Measurements from ENCODE around the gene COQ8A. TPM values are rescaled to one million over a fixed set of nuclear protein-coding genes. Genes with fewer than 3 reads are reported as not detected.

COQ8A gene
- total RNA-seq, 6 donors from 2014 or later = 27.1 to 105 (median 44.6) TPM

- ATAC-seq (ENCODE audit: low FRiP score in 2 of 2) (no peak), DNase-seq (no peak)
- WGBS, 2 donors = 80 to 81% methylated on average over 4 of the region's 4 CpGs
- Histone ChIP-seq H3K27me3 (no peaks in the 10 kb centered on the region), H3K4me1 (no peaks in the 10 kb centered on the region), H3K36me3 (peaks cover 0 to 44% (median 15%) of the 10 kb centered on the region in 4 donors), H3K4me3 (no peak overlapping the region), H3K9me3 (no peaks in the 10 kb centered on the region), H3K27ac (no peak overlapping the region)
- TF ChIP-seq EP300 (IDR thresholded peaks at IDR 0.05) = no peak
- TF ChIP-seq POLR2AphosphoS5 (IDR thresholded peaks at IDR 0.05) = no peak
- TF ChIP-seq, protein P1, sequence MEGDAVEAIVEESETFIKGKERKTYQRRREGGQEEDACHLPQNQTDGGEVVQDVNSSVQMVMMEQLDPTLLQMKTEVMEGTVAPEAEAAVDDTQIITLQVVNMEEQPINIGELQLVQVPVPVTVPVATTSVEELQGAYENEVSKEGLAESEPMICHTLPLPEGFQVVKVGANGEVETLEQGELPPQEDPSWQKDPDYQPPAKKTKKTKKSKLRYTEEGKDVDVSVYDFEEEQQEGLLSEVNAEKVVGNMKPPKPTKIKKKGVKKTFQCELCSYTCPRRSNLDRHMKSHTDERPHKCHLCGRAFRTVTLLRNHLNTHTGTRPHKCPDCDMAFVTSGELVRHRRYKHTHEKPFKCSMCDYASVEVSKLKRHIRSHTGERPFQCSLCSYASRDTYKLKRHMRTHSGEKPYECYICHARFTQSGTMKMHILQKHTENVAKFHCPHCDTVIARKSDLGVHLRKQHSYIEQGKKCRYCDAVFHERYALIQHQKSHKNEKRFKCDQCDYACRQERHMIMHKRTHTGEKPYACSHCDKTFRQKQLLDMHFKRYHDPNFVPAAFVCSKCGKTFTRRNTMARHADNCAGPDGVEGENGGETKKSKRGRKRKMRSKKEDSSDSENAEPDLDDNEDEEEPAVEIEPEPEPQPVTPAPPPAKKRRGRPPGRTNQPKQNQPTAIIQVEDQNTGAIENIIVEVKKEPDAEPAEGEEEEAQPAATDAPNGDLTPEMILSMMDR (IDR thresholded peaks at IDR 0.05) = no peak
These were observed 38.7 kb upstream of the COQ8A start for GRCh38 chr1:226901421-226901820.

GRCh38 chr1:226902601-226903000 is 37.5 kb upstream of the COQ8A start:
- no peak overlapping the region for H3K27ac ChIP-seq
- TF ChIP-seq, protein P1 (IDR thresholded peaks at IDR 0.05) = no peak
- TF ChIP-seq POLR2A (IDR thresholded peaks at IDR 0.05) (no peak), POLR2AphosphoS5 (IDR thresholded peaks at IDR 0.05) (no peak), EP300 (IDR thresholded peaks at IDR 0.05) (no peak)
- no peaks in the 10 kb centered on the region for H3K27me3 ChIP-seq
- no peak for ATAC-seq (ENCODE audit: low FRiP score in 2 of 2)
- H3K4me3 ChIP-seq = no peak overlapping the region
- H3K9me3 ChIP-seq = no peaks in the 10 kb centered on the region
- DNase-seq = no peak
- 73 to 80% methylated on average over 4 of the region's 4 CpGs for WGBS, 2 donors
- H3K4me1 ChIP-seq = no peaks in the 10 kb centered on the region
- peaks cover 0 to 39% (median 12%) of the 10 kb centered on the region in 4 donors for H3K36me3 ChIP-seq

DNA sequence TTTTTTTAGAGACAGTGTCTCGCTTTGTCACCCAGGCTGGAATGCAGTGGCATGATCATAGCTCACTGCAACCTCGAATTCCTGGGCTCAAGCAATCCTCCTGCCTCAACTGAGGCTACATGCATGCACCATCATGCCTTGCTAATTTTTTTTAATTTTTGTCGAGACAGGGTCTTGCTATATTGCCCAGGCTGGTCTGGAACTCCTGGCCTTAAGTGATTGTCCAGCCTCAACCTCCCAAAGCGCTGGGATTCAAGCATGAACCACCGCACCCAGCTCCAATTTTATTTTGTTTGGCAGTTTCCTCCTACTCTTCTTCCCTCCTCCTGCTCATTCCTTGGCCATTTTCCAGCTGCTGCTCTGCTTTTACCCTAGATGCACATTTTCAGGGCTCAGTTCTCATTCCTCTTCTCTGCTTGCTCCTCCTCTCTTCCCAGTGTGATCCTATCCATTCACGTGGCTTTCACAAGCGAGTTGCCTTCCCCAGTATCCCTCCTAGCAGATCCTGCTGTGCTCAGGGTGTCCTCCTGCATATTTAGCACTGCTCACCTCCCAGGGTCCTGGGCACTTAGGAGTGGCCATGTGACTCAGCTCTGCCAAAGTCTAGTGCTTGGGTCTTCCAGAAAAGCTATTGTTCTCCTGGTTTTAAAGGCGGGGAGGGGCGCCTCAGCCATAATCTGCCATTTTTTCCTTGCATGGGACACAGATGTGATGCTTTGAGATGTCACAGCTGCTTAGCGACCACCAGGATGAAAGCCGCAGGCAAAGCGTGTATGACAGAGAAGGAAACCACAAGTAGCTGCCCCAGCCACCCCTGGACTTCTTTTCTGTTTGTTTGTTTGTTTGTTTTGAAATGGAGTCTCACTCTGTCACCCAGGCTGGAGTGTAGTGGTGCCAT is 36.0 kb upstream of the COQ8A start:
- TF ChIP-seq POLR2AphosphoS5 (IDR thresholded peaks at IDR 0.05) (no peak), EP300 (IDR thresholded peaks at IDR 0.05) (no peak), POLR2A (IDR thresholded peaks at IDR 0.05) (no peak)
- TF ChIP-seq, protein P1 (IDR thresholded peaks at IDR 0.05) = no peak
- DNase-seq (no peak), ATAC-seq (ENCODE audit: low FRiP score in 2 of 2) (no peak)
- Histone ChIP-seq H3K9me3 (no peaks in the 10 kb centered on the region), H3K36me3 (peaks cover 0 to 39% (median 5%) of the 10 kb centered on the region in 4 donors), H3K4me1 (no peaks in the 10 kb centered on the region), H3K4me3 (no peak overlapping the region), H3K27me3 (no peaks in the 10 kb centered on the region), H3K27ac (no peak overlapping the region)
- 84 to 85% methylated on average over 12 of the region's 12 CpGs for whole genome bisulfite sequencing, 2 donors

DNA sequence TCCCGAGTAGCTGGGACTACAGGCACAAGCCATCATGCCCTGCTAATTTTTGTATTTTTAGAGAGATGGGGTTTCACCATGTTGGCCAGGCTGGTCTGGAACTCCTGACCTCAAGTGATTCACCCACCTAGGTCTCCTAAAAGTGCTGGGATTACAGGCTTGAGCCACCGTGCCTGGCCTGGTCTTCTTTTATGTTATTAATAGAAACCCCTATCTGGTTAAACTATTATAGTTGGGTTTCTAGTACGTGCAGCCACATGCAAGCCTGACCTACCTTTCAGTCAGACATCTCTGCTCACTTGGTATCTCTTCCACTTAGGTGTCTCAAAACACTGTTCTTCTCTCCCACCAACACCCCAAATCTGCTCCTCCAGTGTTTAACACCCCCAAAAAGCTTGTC is 35.3 kb upstream of the COQ8A start:
- WGBS, 2 donors = 80 to 85% methylated on average over 3 of the region's 3 CpGs
- no peaks in the 10 kb centered on the region for H3K4me1 ChIP-seq
- H3K9me3 ChIP-seq = no peaks in the 10 kb centered on the region
- peaks cover 0 to 39% (median 2%) of the 10 kb centered on the region in 4 donors for H3K36me3 ChIP-seq
- H3K27me3 ChIP-seq = no peaks in the 10 kb centered on the region
- ATAC-seq (ENCODE audit: low FRiP score in 2 of 2) (no peak), DNase-seq (no peak)
- H3K4me3 ChIP-seq = no peak overlapping the region
- TF ChIP-seq, protein P1 (IDR thresholded peaks at IDR 0.05) = no peak
- TF ChIP-seq POLR2AphosphoS5 (IDR thresholded peaks at IDR 0.05) (no peak), EP300 (IDR thresholded peaks at IDR 0.05) (no peak), POLR2A (IDR thresholded peaks at IDR 0.05) (no peak)
- no peak overlapping the region for H3K27ac ChIP-seq
